Stimulated activated CD4-positive, alpha-beta T cell treated with anti-CD3 and anti-CD28 coated beads, TNF-alpha, amount 100 ng/mL, for 1 hour (primary cell): ENCODE data around the gene FAM3C.

ENCODE experiments used
- DNase-seq, 3 donors: peaks; one replicate each; pipeline ENCODE4 v3.0.0-alpha.2; 2020; ENCODE audit warnings: low read depth in 3 of 3, low spot score in 1 of 3

Gene FAM3C

DNA sequence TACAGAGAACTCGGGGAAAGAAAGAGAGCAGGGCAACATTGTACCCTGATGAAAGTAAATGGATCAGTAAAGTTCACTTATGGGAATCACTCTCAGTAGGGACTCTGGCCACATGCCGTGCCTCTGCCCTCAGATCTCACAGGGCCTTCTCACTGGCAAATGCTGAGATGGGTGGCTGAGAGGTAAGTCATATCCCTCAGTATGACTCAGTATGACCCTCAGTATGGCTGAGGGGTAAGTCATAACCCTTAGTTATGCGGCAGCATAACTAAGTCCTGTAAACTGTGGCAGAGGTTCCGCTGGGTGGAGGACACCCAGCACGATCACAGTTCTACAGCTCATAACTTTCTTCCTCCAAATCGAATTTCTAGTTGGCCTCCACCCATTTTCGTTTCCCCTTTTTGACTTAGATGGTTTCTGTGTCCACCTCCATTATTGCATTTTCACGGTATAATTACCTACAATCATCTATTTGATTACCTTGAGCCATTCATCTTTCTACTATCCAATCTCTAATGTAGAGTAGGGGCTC is 93.8 kb downstream of the FAM3C start:
- DNase-seq: no peak

GRCh38 chr7:121301446-121302213 is 94.5 kb downstream of the FAM3C start:
- no peak for DNase-seq

DNA sequence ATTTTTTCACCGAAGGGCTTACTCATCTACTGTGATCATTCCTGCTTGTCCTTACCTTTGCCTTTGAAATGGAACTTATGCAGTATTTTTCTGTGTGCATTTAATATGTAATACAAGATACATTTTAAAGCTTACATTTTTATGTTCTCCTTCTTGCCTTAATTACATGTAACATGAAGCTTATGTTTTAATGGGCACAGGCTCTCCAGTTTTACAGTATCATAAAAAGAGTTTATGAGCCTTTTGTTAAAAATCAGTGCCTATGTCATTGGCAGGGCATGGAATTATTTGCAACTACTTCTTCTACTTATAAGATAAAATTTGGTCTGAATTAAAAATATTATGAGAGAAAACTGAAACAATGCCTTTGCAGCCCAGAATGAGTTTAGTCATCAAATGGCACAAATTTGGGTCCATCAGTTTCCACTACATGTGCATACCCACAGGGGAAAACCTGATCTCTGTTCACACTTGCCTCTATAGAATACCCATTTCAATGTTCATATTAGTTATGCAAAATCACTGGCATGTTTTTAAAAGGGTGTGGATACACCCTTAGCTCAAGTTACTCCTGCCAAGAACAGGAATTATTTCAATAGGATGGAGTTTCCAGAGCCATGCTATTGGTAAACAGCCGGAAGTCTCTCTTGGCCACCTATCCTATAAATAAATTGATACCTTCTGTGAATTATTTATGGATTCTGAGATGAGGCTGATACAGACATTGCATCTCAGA is 95.3 kb downstream of the FAM3C start:
- no peak for DNase-seq
